ENCODE results near the gene PCDHA9. TPM values are rescaled to one million over a fixed set of nuclear protein-coding genes. Genes with fewer than 3 reads are reported as not detected.
A peak's percentile ranks its signal among the peaks of the same experiment; 100 is the strongest.

Gene PCDHA9
- polyA plus RNA-seq, 2 of the 4 experiments (the other 2 are of a cell fraction) = 0.03 TPM; not detected in 1

DNA sequence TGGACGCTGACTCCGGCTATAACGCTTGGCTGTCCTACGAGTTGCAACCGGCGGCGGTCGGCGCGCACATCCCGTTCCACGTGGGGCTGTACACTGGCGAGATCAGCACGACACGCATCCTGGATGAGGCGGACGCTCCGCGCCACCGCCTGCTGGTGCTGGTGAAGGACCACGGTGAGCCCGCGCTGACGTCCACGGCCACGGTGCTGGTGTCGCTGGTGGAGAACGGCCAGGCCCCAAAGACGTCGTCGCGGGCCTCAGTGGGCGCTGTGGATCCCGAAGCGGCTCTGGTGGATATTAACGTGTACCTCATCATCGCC, 29.0 kb downstream of the PCDHA9 start:
- H3K4me1 ChIP-seq = no peaks in the 10 kb centered on the region
- H3K4me3 ChIP-seq = no peak overlapping the region
- no peak overlapping the region for H3K27ac ChIP-seq
- CTCF ChIA-PET = interaction anchor here (1.4 kb wide), 1 partner anchor 72 kb away, joined by 5 read pairs; no protein-coding TSS in a partner anchor
- TF ChIP-seq BHLHE40 (IDR thresholded peaks at IDR 0.05; ENCODE audit: low read depth, low read length) (no peak), RCOR1 (IDR thresholded peaks at IDR 0.05; ENCODE audit: low read depth, low read length) (no peak), EP300 (IDR thresholded peaks at IDR 0.05) (no peak), JUNB (IDR thresholded peaks at IDR 0.05) (no peak)
- no peak overlapping the region for H3K4me2 ChIP-seq
- POLR2A ChIA-PET = no interaction called here
- FAIRE-seq (no peak), DNase-seq (ENCODE audit: low read depth in 1 of 2, low spot score in 1 of 2) (no peak), ATAC-seq (no peak)
- 89% methylated on average over 35 of the region's 37 CpGs for WGBS (ENCODE audit: missing lambda C conversion rate)
- no peaks in the 10 kb centered on the region for H3K9me3 ChIP-seq

DNA sequence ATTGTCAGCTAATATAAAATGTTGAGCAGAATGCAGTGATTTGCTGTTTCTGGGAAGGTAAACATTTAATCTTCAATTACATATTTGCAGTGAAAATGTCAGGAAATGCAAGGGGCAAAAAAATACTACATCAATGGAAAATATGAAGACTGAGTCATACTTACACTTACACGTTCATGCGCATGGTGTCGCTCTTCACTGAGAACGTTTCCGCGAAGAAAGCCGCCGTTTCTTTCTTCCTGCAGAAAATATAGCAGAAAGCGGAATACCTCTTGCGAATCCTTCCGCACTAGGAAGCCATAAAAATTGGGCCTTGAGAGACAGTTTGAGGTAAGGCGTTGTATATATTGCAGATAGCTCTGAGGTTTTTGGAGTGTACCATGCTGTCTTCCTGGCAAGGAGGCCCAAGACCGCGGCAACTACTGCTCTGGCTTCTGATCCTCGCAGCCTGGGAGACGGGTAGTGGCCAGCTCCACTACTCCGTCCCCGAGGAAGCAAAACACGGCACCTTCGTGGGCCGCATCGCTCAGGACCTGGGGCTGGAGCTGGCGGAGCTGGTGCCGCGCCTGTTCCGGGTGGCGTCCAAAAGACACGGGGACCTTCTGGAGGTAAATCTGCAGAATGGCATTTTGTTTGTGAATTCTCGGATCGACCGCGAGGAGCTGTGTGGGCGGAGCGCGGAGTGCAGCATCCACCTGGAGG, 33.9 kb downstream of the PCDHA9 start, which contains the start of gene PCDHA13:
Gene PCDHA13 (plus strand): TSS at position 236 of the 702 bp plus-strand sequence. CDS start 145 bp downstream, at position 381.
- DNase-seq (ENCODE audit: low read depth in 1 of 2, low spot score in 1 of 2) (no peak), ATAC-seq (no peak), FAIRE-seq (no peak)
- Histone ChIP-seq H3K4me1 (no peaks in the 10 kb centered on the region), H3K4me2 (no peak within 1 kb of the TSS), H3K4me3 (no peak within 1 kb of the TSS), H3K27ac (no peak within 1 kb of the TSS), H3K9me3 (peaks cover 4% of the 10 kb centered on the region; the same call in 2 of the 3 replicates)
- WGBS (ENCODE audit: missing lambda C conversion rate) = 73% methylated on average over 33 of the region's 35 CpGs
- POLR2A ChIA-PET = no interaction called here
- CTCF ChIA-PET = interaction anchor here (1.1 kb wide), 1 partner anchor 44 kb away, joined by 4 read pairs; the partner anchor contains the start of gene PCDHAC1
- TF ChIP-seq CHD4 (IDR thresholded peaks at IDR 0.05; ENCODE audit: borderline replicate concordance) = no peak
- no peak for TF ChIP-seq RARB (CRISPR knock-in tag; IDR thresholded peaks at IDR 0.05)
- no peak for TF ChIP-seq PHF8 (IDR thresholded peaks at IDR 0.05; ENCODE audit: borderline replicate concordance, low read depth)
- TF ChIP-seq RNF2 (IDR thresholded peaks at IDR 0.05; ENCODE audit: borderline replicate concordance, low read depth) = no peak
- TF ChIP-seq POLR2A (IDR thresholded peaks at IDR 0.05; ENCODE audit: low read length) = no peak
- TF ChIP-seq ZNF302 (CRISPR knock-in tag; IDR thresholded peaks at IDR 0.05) = no peak
- no peak for TF ChIP-seq KDM5A (IDR thresholded peaks at IDR 0.05)
- no peak for TF ChIP-seq TP53 (CRISPR knock-in tag; IDR thresholded peaks at IDR 0.05)
- no peak for TF ChIP-seq KDM1A (IDR thresholded peaks at IDR 0.05; ENCODE audit: low read depth)
- no peak for TF ChIP-seq JUN (IDR thresholded peaks at IDR 0.05)
- TF ChIP-seq SMC3 (IDR thresholded peaks at IDR 0.05) = no peak
- TF ChIP-seq ESRRA (IDR thresholded peaks at IDR 0.05; ENCODE audit: borderline replicate concordance, low read length) = no peak
- TF ChIP-seq, protein P1, sequence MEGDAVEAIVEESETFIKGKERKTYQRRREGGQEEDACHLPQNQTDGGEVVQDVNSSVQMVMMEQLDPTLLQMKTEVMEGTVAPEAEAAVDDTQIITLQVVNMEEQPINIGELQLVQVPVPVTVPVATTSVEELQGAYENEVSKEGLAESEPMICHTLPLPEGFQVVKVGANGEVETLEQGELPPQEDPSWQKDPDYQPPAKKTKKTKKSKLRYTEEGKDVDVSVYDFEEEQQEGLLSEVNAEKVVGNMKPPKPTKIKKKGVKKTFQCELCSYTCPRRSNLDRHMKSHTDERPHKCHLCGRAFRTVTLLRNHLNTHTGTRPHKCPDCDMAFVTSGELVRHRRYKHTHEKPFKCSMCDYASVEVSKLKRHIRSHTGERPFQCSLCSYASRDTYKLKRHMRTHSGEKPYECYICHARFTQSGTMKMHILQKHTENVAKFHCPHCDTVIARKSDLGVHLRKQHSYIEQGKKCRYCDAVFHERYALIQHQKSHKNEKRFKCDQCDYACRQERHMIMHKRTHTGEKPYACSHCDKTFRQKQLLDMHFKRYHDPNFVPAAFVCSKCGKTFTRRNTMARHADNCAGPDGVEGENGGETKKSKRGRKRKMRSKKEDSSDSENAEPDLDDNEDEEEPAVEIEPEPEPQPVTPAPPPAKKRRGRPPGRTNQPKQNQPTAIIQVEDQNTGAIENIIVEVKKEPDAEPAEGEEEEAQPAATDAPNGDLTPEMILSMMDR (IDR thresholded peaks at IDR 0.05) = no peak
- TF ChIP-seq HEYL (CRISPR knock-in tag; IDR thresholded peaks at IDR 0.05) = no peak
- TF ChIP-seq, protein P2, sequence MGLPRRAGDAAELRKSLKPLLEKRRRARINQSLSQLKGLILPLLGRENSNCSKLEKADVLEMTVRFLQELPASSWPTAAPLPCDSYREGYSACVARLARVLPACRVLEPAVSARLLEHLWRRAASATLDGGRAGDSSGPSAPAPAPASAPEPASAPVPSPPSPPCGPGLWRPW (IDR thresholded peaks at IDR 0.05) = no peak
- no peak for TF ChIP-seq ZSCAN20 (CRISPR knock-in tag; IDR thresholded peaks at IDR 0.05)
- no peak for TF ChIP-seq JUNB (IDR thresholded peaks at IDR 0.05)
- no peak for TF ChIP-seq RFX5 (IDR thresholded peaks at IDR 0.05)
- TF ChIP-seq, protein P3, sequence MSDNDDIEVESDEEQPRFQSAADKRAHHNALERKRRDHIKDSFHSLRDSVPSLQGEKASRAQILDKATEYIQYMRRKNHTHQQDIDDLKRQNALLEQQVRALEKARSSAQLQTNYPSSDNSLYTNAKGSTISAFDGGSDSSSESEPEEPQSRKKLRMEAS (IDR thresholded peaks at IDR 0.05) = no peak
- TF ChIP-seq RAD21 (conservative IDR thresholded peaks at IDR 0.05 in 1 of 2, IDR thresholded peaks at IDR 0.05 in 1 of 2) = no peak

DNA sequence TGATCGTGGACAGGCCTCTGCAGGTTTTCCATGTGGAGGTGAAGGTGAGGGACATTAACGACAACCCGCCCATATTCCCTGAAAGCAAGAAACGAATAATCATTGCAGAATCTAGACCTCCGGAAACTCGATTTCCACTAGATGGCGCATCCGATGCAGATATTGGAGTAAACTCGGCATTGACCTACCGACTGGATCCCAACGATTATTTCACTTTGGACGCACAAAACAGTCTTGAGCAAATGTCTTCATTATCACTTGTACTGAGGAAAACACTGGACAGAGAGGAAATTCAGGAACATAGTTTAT, 34.4 kb downstream of the PCDHA9 start:
- Histone ChIP-seq H3K4me2 (no peak overlapping the region), H3K9me3 (peaks cover 4% of the 10 kb centered on the region; the same call in 2 of the 3 replicates), H3K4me3 (no peak overlapping the region), H3K4me1 (no peaks in the 10 kb centered on the region), H3K27ac (no peak overlapping the region)
- ChIA-PET CTCF (interaction anchor here (1.1 to 1.3 kb wide), 2 partner anchors 12 to 44 kb away, joined by 3 to 4 read pairs; partner anchors contain the start of gene PCDHAC1), POLR2A (no interaction called here)
- 57% methylated on average over 12 of the region's 12 CpGs for WGBS (ENCODE audit: missing lambda C conversion rate)
- DNase-seq (ENCODE audit: low read depth in 1 of 2, low spot score in 1 of 2) (peak; percentile 38 to 46), ATAC-seq (peak in 1 of 2 experiments; percentile 54; a peak in 3 of 6 replicates), FAIRE-seq (no peak)
- TF ChIP-seq RAD21 (conservative IDR thresholded peaks at IDR 0.05 in 1 of 2, IDR thresholded peaks at IDR 0.05 in 1 of 2) (peak; percentile 35 to 60; a peak in 4 of 5 replicates), NR3C1 (IDR thresholded peaks at IDR 0.05) (no peak)
- TF ChIP-seq, protein P1 (IDR thresholded peaks at IDR 0.05) = peak; percentile 32; the same call in 2 of the 3 replicates
